ENCODE results near the gene VIM.
"Not testable (repeated sequence)": the region's sequence is repeated elsewhere in the genome, so short reads cannot be mapped to it uniquely, and the experiment has no call there.

Gene VIM

DNA sequence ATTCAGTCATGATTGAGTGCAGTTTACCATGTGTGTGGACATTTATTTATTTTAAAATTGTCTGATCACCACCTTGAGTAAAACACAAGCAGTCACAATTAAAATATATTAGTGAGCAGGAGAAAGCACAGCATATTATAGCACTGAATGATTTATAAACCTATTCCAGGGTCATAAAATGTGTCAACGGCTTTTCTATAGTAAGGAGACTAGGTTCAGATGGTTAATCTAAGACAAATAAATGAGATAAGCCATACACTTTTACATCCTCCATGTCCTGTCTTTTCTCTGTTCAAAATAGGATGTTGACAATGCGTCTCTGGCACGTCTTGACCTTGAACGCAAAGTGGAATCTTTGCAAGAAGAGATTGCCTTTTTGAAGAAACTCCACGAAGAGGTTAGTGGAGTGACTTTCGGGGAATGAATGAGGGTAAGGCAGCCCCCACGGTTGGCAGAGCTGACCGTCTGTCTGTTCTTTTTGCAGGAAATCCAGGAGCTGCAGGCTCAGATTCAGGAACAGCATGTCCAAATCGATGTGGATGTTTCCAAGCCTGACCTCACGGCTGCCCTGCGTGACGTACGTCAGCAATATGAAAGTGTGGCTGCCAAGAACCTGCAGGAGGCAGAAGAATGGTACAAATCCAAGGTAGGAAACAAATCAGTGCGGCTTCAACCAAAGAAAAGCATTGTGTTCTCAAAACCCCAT is 5.4 kb downstream of the VIM start:
- no peak for DNase-seq

DNA sequence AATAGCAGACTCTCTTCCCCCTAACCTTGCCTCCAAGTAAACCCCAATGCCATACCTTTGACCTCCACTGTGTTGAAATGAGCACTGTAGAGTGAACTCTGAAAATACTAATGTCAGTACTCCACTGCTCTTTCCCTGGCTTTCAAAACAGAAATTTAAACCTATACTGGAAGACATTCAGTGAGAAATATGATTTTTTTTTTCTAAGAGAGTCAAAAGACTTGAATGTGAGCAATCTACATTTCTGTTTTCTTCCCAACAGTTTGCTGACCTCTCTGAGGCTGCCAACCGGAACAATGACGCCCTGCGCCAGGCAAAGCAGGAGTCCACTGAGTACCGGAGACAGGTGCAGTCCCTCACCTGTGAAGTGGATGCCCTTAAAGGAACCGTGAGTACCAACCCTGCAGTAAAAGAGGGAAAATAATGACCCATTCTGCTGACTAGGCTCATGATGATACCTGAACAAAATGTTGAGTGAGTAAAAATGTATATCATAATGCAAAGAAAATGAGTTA is 6.4 kb downstream of the VIM start:
- no peak for DNase-seq

DNA sequence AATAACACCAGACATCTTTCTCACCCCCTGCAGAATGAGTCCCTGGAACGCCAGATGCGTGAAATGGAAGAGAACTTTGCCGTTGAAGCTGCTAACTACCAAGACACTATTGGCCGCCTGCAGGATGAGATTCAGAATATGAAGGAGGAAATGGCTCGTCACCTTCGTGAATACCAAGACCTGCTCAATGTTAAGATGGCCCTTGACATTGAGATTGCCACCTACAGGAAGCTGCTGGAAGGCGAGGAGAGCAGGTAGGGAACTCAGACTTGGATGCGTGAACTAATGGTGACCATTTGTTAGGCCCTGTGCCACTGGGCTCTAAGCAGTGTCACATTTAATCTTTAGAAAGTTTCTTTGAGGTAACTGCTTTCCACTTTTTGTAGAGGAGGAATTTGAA is 7.1 kb downstream of the VIM start:
- no peak for DNase-seq

DNA sequence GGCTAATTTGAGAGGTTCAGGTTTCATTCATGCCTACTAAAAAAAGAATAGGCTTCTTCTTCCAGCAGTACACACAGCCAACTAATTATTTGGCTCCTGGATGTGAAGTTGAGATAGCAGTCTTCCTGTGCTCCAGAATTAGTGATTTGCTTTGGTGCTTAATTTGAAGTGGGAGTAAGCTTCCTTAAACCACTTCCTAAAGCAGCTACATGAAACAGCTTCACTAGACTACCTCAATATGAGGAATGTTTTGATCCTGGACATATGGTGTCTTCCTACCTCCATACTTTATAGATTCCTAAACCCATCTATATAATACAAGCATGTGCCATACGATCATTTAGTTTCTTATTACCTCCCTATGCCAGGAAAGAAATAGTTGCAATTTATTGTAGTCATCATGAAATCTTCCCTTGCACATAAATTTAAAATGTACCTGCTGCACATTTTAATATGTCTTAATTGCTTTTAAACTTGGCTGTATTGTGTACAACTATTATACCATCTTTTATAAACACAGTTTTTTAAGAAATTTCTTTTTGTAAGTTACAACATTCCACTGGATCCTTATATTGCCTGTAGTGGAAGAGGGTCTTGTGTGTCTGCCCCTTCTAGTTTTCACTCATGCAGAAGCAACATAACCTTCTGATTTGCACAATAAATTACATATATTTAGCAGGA is 8.6 kb downstream of the VIM start:
- no peak for DNase-seq

DNA sequence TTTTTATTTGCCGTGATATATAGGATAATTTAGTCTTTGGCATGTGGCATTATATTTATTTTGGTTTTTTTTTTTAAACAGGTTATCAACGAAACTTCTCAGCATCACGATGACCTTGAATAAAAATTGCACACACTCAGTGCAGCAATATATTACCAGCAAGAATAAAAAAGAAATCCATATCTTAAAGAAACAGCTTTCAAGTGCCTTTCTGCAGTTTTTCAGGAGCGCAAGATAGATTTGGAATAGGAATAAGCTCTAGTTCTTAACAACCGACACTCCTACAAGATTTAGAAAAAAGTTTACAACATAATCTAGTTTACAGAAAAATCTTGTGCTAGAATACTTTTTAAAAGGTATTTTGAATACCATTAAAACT is 9.1 kb downstream of the VIM start:
- DNase-seq: no peak

DNA sequence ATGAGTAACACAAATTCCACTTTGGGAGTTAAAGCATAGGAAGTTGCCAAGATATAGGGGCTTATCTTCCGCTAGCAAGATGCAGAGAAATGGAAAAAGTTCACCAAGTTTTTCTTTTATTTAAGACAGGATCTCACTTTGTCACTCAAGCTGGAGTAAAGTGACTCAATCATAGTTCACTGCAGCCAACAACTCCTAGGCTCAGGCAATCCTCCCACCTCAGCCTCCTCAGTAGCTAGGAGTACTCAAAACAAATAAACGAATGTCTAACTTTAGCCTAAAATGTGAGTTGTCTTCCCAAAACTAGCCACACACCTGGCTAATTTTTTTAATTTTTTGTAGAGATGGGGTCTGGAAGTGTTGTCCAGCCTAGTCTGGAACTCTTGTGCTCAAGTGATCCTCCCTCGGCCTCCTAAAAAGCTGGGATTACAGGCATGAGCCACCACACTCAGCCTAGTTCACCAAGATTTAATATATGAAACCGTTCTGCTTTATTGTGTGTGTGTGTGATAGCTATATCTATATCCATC is 9.9 kb downstream of the VIM start:
- no peak for DNase-seq

DNA sequence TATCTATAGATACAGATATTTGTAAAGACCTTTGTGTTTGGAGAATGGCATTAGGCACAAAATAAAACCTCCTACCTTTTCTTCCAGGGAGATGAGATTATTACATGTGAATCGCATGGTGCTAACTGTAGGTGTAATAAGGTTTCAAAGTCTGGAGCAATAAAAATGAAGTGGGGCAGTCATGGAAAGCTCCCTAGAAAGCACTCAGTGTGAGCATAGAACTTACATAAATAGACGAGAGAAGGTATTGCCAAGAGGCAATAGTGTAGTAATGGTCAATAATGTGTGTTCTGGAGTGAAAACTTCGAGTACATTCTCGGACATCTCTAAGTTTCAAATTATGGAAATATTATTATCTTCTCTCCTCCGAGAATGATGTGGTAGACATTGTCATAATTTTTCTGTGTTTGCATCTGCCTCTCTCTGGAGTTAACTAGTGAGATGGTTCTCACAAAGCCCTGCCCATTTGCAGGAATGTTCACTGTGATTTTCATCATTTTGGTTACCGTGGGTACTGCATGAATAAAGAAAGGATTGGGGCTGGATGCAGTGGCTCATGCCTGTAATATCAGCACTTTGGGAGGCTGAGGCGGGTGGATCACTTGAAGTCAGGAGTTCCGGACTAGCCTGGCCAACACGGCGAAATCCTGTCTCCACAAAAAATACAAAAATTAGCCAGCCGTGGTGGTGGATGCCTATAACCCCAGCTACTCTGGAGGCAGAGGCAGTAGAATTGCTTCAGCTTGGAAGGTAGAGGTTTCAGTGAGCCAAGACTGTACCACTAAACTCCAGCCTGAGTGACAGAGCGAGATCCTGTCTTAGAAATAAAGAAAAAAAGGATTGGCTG is 10.6 kb downstream of the VIM start:
- no peak for DNase-seq

DNA sequence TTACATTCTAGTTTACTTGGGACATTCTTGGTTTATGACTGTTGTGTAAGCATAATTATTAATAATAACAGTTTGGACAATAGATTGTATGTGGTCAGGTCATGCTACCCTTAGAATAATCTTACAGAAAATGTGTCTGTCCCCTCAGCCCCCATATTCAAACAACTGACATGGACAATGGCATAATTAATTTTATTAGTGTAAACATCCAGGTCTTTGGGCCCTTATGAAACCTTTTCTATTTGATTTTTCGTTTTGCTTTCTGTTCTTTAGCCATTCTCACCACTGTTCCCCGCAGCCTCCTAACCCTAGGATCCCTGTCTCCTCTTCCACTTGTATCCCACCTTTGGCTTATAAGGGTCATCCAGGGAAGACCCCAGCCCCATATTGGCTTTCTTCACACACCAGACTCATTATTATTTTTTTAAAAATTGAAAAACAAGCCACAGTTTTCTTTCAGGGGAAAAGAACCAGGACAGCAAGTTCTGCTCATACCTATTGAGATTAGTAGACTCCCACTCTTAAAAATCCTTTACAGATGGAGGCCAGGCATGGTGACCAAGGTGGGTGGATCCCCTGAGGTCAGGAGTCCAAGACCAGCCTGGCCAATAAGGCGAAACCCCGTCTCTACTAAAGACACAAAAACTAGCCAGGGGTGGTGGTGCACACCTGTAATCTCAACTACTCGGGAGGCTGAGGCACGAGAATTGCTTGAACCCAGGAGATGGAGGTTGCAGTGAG is 11.5 kb downstream of the VIM start:
- DNase-seq: no peak

DNA sequence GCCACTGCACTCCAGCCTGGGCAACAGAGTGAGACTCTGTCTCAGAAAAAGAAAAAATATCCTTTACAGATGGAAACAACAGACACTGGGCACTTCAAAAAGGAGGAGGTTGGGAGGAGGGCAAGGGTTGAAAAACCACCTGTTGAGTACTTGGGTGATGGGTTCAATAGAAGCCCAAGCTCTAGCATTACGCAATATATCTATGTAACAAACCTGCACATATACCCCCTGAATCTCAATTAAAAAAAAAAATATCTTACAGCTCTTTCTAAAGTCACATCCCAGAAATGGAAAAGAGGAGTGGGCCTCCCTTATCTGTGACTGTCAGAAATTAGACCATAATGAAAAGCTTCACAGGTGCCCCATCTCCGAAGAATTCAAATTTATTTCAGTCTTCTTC is 12.1 kb downstream of the VIM start:
- no peak for DNase-seq

DNA sequence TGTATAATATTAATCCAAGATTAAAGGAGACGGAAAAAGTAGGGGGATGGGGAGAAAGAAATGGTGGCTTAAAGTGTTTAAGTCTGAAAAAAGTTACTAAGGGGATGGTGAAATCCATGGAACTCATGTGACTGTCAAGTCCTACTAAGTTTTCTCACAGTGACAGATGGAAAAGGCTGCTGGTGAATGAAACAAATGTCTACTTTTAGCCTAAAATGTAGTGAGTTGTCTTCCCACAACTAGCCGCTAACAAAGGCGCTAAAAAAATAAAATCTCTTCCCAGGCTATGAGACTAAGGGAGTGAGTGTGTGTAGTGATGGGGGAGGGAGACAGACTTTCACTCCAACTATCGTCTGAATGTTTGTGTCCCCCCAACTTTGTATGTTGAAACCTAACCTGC is 12.6 kb downstream of the VIM start:
- DNase-seq: no peak

DNA sequence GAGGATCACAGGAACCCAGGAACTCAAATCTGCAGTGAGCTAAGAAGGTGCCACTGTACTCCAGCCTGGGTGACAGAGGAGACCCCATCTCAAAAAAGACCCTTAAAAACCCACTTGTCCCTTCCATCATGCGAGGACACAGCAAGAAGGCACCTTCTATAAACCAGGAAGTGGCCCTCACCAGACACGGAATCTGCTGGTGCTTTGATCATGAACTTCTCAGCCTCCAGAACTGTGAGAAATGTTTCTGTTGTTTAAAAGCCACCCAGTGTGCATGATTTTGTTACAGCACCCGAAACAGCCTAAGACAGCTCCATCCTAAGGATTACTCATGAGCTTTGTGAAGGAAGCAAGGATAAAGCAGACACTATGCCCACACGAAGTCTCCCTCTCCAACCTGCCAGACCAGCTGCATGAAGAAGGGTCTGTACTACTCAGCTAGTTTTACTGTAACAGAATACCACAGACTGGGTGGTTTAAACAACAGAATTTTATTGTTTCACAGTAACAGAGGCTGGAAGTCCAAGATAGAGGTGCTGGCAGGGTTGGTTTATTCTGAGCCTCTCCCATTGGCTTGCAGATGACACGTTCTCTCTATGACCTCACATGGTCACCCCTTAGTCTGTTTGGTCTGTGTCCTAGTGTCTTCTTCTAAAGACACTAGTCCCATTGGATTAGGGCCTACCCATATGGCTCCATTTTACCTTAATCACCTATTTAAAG is 13.7 kb downstream of the VIM start:
- DNase-seq: no peak

DNA sequence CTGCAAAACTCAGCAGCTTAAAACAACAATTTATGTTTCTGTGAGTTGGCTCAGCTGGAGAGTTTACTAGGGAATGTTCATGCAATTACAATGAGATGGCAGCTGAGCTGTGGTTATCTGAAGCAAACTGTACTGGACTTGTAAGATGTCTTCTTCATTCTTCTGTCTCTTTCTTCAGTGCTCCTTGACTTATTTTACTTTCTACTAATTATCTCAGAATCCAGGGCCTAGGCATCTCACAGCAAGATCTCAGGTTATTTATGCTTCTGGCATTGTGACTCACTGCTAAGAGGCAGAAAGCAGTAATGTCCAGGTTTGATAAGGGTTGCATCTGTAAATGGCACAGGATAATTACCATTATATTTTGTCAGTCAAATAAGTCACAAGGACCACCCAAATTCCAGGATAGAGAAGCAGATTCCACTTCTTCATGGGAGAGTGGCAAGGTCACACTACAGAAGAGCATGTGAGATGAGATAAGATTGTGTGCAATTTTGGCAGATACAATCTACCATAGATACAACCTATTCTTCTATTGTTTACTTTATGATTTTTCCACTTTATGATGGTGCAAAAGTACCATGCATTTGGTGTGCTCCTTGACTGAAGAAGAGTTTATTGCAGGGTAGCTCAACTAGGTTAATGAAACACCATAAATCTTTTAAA is 16.8 kb downstream of the VIM start:
- no peak for DNase-seq

DNA sequence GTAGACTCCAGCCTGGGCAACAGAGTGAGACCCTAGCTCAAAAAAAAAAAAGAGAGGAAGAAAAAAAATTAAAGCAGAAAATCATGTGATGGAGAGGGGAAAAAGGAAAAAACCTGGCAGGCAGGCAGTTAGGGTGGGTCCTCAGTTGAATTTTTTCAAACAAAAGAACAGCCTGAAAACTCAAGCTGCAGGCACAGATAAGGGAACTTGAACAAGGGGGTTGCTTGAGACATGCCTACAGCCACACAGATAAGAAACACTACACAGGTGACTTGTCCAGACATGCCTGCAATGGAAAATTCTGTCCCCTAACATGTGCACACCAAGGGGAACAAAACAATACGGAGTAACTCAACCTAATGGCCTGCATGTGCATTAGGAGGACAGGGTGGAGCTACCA is 19.2 kb downstream of the VIM start:
- no peak for DNase-seq

DNA sequence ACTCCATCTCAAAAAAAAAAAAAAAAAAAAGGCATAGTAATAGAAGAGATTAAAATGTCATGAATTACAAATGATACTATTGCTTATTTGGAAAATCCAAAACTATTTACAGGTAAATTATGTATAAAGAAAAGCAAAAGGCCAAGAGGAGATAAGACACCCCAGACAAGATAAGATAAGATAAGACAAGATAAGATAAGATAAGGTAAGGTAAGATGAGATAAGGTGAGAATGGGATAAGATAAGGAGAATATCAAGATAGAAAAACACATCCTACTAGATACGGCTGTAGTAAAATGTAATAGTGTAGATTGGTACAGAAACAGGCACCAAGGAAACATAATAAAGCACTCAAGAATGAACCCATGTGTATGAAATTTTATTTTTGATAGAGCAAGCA is 20.9 kb downstream of the VIM start:
- no peak for DNase-seq

DNA sequence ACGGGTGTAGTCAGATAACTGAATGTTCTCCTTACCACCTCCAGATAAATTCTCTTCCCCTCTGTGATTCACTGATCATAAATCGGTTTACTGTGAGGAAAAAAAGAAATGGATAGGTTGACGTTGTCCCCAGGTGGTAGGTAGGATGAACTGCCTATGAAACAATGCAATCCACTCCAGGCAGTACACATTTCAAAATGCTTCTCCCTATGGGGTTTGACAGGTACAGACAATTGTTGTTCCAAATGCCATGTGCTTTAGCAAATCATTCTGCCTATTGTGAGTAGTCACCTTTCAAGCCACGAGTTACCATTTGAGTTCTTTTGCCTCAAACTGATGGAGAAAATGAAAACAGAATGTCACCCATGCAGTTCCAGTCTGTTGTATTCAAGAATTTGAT is 21.8 kb downstream of the VIM start:
- no peak for DNase-seq

DNA sequence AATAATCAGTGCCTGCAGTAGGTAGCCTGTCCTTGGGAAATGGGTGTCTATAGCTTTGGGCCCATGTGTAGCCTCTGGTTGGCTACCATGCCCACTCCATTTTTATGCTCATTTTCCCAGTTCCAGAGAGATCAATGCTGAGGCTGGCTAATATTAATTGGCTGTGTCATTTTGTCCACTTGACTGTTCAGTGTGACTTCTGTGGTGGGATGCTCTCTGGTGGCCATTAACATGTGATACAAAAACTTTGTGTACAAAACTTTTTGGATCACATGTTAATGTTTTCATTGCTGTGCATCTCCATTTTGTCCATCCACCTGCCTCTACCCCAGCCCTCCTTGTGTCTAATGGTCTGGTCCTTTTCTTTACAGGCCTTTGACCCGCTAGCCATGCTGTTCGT is 22.7 kb downstream of the VIM start:
- DNase-seq: no peak

DNA sequence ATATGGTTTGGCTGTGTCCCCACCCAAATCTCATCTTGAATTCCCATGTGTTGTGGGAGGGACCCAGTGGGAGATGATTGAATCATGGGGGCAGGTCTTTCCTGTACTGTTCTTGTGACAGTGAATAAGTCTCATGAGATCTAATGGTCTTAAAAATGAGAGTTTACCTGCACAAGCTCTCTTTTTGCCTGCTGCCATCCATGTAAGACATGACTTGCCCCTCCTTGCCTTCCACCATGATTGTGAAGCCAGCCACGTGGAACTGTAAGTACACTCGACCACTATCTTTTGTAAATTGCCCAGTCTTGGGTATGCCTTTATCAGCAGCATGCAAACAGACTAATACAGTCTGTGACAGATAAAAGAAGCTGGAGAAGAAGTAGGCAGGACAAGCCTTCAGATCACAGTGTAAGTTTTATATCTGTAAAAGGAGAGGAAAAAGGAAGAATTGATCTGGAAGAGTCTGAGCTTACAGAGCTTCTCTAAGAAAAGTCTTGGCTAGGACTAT is 26.6 kb downstream of the VIM start:
- DNase-seq: not testable (repeated sequence)

DNA sequence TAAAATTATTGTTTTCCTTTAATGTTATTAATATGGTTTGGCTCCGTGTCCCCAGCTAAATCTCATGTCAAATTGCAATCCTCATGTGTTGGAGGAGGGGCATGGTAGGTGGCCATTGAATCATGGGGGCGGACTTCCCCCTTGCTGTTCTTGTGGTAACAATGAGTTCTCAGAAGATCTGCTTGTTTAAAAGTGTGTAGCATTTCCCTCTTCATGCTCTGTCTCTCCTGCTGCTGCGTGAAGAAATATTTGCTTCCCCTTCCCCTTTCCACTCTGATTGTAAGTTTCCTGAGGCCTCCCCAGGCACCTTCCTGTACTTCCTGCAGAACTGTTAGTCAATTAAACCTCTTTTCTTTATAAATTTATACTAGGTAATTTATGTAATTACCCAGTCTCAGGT is 27.5 kb downstream of the VIM start:
- DNase-seq: peak; percentile 16

DNA sequence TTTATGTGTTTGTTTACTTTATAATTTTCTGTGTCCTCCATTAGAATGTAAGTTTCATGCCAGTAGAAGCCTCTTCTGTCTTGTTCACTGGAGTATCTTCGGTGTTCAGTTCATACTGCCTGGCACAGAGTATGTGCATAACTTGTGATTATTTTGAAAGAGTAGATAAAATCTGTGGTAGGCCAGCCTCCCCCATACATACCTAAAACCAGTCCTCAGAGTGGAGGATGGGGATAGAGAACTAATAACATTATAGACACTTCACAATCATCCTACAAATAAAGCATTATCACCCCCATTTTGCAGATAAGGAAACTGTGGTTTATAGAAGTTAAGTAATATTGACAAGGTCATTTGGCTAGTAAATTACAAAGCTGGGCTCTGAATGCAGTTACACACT is 28.0 kb downstream of the VIM start:
- DNase-seq: no peak

DNA sequence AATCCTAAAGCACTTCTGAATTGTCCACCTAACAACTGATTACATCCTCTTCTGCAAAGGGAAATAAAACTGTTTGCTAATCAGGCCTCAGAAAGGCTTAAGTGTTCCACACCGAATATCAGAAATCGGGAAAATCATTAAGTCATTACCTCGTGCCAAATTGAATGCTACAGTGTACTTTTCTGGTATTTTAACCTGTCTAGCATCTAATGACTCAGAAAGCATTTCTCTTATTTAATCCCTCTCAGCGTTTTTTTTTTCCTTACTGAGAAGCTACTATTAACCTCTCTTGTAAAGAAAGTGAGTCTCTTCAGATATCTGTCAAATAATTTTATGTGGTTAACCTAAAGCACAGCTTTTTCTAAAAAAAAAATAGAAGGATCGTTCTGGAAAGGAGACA is 28.6 kb downstream of the VIM start:
- no peak for DNase-seq
